GM15510 (cell line): ENCODE results near the gene CNTNAP2.

Source experiments
- POLR2A ChIP-seq: IDR thresholded peaks from 3 replicates; pipeline ENCODE4 v1.6.1; 2011; ENCODE audit warnings: borderline replicate concordance; ENCODE audit not compliant: insufficient read length; ENCODE audit errors: extremely low read depth

CNTNAP2 gene

DNA sequence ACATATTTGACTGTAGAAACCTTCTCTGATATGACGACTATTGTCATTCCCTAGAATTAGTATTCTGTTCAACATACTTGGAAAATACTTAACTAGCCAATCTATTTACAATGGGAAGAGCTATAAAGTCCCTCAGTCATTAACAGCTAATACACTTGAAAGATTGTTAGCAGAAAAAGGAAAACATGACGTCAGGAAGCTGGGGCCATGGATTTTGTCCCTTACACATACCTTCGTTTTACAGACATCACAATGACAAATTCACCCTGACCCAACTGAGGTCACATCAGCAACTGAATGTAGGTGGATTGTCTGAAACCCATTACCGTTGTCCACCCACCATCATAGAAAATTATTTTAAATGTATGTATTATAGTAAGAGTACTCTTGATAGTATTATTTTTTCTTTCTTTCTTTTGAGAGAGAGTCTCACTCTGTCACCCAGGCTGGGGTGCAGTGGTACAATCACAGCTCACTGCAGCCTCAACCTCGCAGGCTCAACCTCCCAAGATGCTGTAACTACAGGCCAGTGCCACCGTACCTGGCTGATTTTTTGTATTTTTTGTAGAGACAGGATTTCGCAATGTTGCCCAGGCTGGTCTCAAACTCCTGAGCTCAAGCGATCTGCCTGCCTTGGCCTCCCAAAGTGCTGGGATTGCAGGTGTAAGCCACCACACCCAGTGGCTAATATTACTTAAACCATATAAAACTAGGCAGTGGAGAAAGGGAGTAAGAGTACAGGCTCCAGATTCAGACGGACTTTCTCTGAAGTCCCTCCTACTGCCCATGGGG lies 1977.0 kb downstream of the CNTNAP2 start:
- no peak for TF ChIP-seq POLR2A

DNA sequence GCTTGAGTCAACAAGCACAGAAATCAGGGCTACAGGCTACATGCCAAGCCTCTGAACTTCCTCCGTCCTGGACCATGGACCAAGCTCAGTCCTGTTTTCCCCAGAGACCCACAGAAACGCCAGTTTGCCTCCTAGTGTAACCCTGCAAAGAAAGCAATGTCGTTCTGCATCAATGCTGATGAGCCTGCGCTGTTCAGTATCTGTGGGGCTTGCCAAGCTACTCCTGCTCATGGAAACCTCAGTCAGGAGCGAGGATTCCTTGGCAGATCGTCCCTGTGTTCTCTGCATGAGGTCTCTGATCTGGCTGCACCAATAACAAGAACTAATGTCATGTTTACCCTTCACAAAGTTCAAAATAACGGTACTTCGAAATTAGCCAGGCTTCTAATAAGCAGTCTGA lies 1978.5 kb downstream of the CNTNAP2 start:
- TF ChIP-seq POLR2A = no peak

GRCh38 chr7:148104136-148104716 lies 1987.6 kb downstream of the CNTNAP2 start:
- TF ChIP-seq POLR2A = no peak

DNA sequence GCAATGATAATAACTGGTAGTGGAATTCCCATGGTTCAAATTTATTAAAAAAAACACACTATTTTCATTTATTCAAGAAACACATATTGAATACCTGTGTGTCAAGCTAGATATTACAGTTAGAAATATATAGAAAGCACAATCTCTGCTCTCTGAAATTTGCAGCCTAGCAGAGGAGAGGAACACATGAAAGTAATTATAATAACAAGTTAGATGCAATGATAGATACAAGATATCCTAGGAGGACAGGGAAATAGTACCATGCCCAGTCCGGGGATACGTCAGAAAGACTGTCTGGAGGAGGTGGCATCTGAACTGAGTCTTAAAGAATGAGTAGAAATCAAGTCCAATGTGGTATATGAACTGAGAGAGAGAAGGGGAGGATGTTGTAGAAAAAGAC lies 1988.3 kb downstream of the CNTNAP2 start:
- no peak for TF ChIP-seq POLR2A

DNA sequence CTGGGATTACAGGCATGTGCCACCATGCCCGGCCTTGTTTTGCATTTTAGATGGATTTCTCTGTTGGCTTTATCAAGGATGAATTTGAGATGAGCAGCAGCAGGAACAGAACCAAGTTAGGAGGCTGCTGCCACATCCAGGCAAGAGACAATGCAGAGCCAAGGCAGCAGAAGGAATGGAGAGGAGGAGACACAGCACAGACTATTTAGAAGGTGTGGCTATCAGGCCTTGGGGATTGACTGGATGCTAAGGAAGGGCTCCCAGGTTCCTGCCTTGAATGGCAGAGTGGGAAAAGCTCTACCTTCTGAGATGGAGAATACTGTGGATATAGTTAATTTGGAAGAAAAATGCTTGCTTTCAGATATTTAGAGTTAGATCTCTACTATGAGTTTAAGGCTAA lies 1989.3 kb downstream of the CNTNAP2 start:
- TF ChIP-seq POLR2A = no peak

- no peak for TF ChIP-seq POLR2A
Observed at GRCh38 chr7:148107443-148108127, 1991.0 kb downstream of the CNTNAP2 start.

DNA sequence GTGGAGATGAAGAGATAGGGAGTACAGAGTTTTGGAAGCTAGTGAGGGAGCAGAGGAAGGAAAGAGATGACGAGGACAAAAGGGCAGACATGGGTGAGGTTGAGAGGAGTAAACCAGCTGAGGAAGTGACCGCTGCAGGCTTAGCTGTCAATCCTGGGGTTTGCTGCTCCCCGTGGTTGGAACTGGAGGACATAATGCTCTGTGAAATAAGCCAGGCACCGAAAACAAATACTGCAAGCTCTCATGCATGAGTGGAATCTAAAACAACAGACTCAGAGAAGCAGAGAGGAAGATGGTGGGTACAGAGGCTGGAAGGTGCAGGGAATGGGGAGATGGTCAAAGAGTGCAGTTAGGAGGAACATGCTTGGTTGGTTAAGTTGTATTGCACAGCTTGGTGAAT lies 1991.8 kb downstream of the CNTNAP2 start:
- TF ChIP-seq POLR2A = no peak

DNA sequence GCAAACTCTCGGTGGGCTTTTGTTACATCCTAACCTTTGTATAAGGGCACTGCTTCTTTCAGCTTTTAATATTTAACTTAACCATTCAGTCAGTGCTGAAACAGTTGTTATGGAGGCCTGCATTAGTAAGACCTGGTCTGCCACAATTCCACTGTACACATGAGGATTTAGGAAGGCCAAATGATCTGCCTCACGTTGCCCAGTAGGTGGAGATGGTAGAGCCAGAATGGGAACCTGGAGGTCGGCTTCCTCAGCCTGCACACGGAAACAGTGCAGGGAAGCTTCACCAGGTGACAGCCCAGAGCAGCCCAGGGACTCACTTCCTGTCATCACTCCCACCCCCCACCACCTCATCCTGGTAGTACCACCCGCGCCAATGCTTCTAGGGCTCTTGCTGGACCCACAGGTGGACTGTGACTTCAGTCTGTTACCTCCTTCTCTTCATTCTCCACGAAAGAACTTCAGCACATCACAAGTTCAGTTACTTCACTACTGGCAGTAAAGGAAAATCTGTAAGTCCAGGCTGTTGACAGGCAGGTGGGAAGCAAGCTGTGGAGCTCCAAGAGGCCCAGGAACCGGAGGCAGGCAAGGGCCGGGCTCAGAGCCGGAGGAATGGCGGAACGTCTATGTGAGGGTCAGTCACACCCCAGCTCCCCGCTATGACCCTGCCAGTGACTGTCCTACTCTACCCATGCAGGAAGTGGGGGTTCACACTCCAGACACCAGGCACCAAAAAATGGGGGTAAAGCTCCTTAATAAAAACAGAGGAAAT lies 1993.7 kb downstream of the CNTNAP2 start:
- no peak for TF ChIP-seq POLR2A

DNA sequence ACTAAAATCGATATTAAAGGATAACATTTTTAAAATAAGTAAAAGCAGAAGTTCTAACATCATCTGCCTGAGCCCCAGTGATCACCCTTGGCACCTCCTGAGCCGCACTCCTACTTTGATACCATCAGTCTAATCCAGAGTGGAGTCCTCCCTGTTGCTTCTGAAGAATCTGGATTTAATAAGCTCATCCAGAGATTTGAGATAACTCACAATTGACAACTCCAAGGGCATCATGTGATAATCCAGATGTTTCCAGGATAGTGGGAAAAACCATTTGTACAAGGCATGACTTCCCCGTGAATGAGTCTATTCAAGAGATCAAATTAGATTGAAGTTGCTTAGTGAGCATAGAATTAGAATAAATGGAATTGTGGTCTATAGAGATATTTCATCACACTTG lies 1998.2 kb downstream of the CNTNAP2 start:
- TF ChIP-seq POLR2A = no peak

- TF ChIP-seq POLR2A = no peak
Observed at GRCh38 chr7:148115308-148115707, 1998.7 kb downstream of the CNTNAP2 start.

DNA sequence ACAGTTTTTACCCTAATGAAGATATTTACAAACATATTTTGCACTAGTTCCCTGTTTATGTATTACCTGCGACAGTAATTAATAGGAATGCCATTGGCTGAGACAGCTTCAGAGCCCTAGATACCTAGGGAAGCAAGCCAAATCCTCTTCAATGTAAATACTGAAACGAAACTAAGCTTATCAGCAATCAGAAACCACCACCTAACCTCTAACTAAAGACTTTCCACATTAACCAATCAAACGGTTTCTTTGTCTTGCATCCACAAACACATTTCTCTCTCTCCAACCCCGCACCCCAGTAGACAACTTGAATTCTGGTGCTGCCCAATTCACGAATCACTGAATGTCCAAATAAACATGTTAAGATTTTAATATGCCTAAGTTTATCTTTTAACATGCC lies 1999.6 kb downstream of the CNTNAP2 start:
- TF ChIP-seq POLR2A = no peak

- no peak for TF ChIP-seq POLR2A
Observed at GRCh38 chr7:148116829-148117403, 2000.3 kb downstream of the CNTNAP2 start.

DNA sequence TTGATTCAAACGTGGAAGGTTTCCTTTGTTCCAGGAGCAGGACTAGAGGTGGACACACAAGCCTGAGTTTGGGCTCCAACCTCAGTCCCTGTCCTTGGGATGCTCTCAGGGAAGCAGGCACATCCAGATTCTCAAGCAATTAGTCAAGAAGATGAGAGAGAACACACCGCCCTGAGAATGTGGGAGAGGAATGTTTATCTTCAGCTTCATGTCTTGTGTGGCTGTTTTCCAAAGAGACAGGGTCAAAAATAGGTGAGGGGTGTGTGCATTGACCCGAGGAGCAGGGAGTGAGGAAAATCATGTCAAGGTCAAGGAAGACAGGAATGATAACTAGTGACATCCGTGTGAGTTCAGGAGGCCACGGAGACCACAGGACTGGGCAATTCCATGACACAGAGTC lies 2001.8 kb downstream of the CNTNAP2 start:
- no peak for TF ChIP-seq POLR2A

GRCh38 chr7:148121401-148121800 lies 2004.8 kb downstream of the CNTNAP2 start:
- TF ChIP-seq POLR2A = no peak

- TF ChIP-seq POLR2A = no peak
Observed at GRCh38 chr7:148121847-148122246, 2005.2 kb downstream of the CNTNAP2 start.
